Retinal pigment epithelial cell (primary cell): ENCODE results near the gene FOXO1.

Experiments used
- DNase-seq: peaks from one replicate; pipeline ENCODE4 v3.0.0-alpha.2; 2010; ENCODE audit warnings: low read depth
- H3K4me3 ChIP-seq: 2 replicates; pipeline ENCODE4 v1.5.1; 2011; ENCODE audit warnings: mild to moderate bottlenecking, low read length, control low read depth, moderate library complexity
- TF ChIP-seq, protein P1 (sequence below): conservative IDR thresholded peaks from 2 replicates; pipeline ENCODE4 v1.5.1; 2011; ENCODE audit warnings: low read depth, low read length, control low read depth, inconsistent platforms

FOXO1 gene

DNA sequence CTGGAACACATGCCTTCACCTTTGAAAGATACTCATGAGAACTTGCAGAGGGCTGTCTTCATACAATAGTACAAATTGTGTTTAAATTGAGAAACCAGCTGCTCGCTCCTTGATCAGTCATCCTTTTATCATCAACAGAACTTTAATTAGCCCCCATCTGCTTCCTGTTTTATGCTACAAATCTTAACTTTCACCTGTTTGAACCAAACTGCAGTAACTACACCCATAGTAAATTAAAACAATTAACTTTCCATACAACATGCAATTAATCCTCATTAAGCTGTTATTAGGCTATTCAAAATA lies 85.2 kb downstream of the FOXO1 start:
- DNase-seq, result no peak
- H3K4me3 ChIP-seq, result no peak overlapping the region
- TF ChIP-seq, protein P1, sequence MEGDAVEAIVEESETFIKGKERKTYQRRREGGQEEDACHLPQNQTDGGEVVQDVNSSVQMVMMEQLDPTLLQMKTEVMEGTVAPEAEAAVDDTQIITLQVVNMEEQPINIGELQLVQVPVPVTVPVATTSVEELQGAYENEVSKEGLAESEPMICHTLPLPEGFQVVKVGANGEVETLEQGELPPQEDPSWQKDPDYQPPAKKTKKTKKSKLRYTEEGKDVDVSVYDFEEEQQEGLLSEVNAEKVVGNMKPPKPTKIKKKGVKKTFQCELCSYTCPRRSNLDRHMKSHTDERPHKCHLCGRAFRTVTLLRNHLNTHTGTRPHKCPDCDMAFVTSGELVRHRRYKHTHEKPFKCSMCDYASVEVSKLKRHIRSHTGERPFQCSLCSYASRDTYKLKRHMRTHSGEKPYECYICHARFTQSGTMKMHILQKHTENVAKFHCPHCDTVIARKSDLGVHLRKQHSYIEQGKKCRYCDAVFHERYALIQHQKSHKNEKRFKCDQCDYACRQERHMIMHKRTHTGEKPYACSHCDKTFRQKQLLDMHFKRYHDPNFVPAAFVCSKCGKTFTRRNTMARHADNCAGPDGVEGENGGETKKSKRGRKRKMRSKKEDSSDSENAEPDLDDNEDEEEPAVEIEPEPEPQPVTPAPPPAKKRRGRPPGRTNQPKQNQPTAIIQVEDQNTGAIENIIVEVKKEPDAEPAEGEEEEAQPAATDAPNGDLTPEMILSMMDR, result no peak

DNA sequence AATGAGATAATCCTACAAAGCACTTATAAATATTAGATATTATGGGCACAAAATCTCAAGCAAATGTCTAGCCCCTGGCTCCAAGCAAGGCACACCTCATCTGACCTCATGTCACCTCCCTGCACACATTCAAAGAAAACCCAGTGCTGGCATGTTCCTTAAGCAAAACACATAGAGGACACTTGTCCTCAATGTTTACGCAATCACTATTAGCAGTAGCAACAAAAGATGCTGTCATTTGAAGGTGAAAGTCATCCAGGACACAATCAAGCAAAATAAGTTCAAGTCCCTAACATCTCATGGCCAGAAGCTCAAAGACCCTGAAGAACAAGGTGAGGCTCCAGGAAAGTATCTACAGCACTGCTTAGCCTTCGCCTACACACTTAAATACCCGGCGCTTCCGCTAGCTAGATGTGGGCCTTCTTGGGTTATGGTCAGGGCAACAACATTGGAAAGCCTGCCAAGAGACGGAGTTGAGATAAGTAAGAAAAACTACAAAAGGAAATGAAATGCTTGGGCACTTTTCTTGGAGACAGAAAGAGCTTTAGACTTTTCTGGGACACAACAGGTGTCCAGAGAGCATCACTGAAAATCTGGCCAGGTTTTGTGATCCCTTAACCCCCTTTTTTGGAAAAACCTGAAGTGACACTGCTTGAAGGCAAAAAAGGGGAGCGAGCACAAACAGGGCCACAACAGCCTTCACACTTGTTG lies 85.7 kb downstream of the FOXO1 start:
- no peak for DNase-seq
- TF ChIP-seq, protein P1, result no peak
- no peak overlapping the region for H3K4me3 ChIP-seq

DNA sequence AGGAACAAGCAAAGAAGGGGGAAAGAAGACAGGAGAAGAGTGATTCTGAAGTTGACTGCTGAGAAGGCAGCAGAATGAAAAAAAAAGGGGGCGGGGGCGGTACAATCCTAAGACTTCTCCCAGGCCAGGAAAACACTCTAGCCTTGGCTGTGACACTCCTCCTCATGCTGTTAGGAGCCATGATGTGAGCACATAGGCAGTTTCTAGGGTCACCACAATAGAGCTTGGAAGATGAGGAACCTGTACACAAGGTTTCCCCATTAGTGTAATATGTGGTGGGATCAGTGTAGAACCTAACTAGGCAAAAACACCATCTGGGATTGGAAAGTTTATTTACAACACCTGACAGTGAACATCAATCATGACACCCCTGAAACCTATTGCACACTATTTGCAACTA lies 86.9 kb downstream of the FOXO1 start:
- TF ChIP-seq, protein P1, result no peak
- DNase-seq, result no peak
- no peak overlapping the region for H3K4me3 ChIP-seq

DNA sequence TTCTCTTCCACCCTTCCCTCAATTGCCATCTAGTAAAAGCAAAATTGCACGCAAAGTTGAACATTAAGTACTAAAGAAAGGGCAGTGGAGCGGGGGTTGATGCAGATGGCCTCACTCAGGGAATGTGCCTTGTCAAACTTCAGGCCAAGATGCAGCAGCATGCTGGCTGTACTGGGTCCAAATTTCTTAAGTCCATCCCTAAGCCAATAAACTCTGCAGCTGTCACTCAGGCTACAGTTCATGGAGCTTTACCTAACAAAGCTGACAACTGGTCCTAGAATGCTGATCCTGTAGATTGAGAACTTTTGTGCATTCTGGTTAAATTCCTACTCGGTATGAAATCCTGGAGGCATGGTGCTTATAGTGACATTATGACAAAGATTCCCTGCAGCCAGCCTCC lies 88.4 kb downstream of the FOXO1 start:
- TF ChIP-seq, protein P1, result no peak
- no peak overlapping the region for H3K4me3 ChIP-seq
- no peak for DNase-seq

DNA sequence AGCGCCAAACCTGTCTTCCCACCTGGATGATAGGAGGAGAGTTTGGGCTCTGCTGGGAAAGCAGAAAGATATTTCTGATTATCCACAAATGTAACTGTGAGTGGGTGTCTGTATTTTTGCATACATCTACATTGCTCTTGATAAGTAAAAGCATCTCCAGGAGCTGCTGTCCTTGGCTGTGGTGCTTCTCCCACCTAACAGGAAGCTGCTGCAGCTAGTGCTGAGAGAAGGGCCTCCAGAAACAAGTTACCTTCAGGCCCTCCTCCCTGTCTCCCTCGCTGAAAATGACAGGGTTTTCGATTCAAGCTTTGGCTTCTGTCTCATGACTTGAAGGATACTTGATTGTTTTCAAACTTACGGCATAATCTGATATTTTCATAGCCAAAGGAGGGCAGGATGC lies 90.1 kb downstream of the FOXO1 start:
- no peak overlapping the region for H3K4me3 ChIP-seq
- no peak for DNase-seq
- TF ChIP-seq, protein P1, result no peak

DNA sequence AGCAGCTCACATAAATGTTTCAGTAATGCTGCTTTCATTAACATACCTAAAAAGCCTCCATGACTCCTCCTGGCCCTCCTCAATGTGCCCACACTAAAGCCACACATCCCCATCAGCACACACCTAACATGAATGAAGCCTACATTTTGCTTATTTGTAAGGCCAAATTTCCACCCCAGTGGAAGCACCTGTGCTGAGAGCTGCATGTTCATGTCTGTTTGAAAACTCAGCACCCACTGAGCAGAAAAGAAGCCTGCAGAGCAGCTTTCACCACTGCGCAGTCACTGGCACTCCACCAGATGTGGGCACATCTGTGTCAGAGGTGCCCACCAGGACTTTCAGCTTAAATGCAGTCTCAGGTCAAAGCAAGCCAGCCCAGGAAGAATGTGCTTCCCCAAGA lies 93.5 kb downstream of the FOXO1 start:
- TF ChIP-seq, protein P1, result no peak
- H3K4me3 ChIP-seq, result no peak overlapping the region
- DNase-seq, result no peak

DNA sequence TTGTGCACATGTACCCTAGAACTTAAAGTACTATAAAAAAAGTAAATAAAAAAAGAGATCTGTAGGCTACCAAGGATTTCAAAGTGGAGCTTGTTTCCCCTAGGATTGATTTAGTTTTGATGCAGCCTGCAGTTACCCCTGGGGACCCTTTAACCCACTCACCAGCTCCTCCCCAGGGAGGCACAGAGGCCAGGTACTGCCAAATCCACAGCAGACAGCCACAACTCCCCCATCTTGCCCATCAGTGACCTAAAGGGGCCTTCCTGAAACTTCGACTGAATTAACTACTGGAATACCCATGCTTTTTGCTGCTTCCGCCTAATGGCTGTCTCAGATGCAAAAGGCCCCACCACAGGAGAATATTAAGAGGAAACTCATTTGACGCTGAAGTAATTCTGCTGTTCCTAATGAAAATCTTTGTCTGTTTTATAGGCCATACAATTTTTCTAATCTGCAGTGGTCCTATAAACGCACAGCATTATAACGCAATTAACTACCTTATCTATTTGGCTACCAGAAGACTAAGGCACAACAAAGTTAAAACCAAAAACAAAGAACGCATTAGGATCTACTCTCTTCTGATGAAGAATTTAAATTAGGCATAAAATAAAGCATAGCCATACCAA lies 95.0 kb downstream of the FOXO1 start:
- TF ChIP-seq, protein P1, result no peak
- no peak for DNase-seq
- no peak overlapping the region for H3K4me3 ChIP-seq
